NCI-H187 (cell line): ENCODE results near the gene CYYR1.

ENCODE experiments used
- DNase-seq, 2 experiments: peaks; one replicate each; lab custom pipeline; 2025; lab: John Stamatoyannopoulos, UW

CYYR1 gene

GRCh38 chr21:26572702-26573381 is at the start of gene CYYR1:
CYYR1 (minus strand) TSS chr21:26573286; CDS start chr21:26572940, 346 bp downstream.
- no peak for DNase-seq

DNA sequence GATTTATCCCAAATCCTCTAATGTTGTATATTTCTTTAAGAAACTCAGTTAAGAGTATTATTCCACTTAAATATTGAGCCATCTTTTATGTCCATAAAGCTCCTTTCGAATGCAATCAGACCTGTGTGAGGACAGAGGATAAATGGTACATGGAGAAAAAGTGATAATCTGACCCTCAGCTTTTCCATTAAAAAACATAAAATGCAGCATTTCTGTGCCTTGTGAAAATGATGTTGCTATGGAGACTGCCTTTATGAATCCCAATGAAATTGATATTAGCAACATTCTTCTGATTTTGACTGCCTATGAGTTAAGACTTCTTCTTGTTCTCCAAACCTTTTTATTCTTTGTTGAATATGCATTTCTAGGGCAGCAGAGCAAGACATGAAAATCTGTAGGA is 44.1 kb upstream of the CYYR1 start:
- DNase-seq, result no peak

DNA sequence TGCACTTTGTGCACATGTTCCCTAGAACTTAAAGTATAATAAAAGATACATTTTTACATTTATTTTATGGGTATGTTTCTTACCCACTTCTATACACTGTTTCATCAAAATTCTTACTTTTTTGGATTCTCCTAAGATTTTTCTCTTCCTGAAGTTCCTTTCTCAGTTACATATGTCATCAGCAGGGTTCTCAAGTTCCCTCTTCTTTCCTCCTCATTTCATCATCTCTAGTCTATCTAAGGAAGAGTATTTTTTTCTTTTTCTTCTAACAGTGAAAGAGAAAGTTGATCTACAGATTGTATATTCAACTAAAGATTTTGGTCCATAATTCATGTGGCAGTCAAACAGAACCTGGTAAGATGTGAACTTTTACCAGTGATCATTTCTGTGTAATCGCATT is 41.2 kb upstream of the CYYR1 start:
- no peak for DNase-seq

- no peak for DNase-seq
Measured at GRCh38 chr21:26599261-26599660, 26.2 kb upstream of the CYYR1 start.

GRCh38 chr21:26597981-26598380 is 24.9 kb upstream of the CYYR1 start:
- DNase-seq, result no peak

DNA sequence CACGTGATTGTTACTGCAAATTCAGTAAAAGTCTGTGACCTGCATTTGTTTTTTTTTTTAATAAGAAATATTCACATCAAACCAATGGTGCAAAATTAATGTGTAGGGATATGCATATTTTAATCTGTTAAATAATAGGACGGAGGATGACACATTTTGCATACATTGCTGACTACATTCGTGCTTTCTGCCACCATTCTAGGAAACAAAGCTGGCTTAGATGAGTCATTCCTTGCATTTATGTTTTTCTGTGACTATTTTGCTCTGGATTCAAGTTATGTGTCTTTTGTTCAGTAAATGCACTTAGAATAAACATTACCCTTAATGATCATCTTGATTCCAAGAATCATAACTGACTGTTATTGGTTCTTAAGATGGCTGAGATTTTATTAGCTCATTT is 23.9 kb upstream of the CYYR1 start:
- DNase-seq, result no peak

- DNase-seq, result no peak
Measured at GRCh38 chr21:26595971-26596370, 22.9 kb upstream of the CYYR1 start.

- no peak for DNase-seq
Measured at GRCh38 chr21:26593800-26594199, 20.7 kb upstream of the CYYR1 start.

DNA sequence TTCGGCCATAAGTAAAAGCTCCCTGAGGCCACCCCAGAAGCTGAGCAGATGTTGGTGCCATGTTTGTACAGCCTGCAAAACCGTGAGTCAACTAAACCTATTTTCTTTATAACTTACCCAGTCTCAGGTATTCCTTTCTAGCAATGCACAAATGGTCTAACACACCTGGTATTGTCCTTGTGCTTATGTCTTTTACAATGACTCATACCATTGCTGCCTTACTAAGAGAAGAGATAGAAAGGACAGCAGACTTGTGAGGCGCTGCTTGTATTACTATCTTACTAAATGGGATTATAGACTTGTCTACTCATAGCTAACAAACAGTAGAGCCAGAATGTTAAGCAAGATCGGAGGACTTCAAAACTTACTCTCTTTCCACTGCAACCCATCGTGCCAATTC is 18.5 kb upstream of the CYYR1 start:
- no peak for DNase-seq

- DNase-seq, result no peak
Measured at GRCh38 chr21:26588446-26588845, 15.4 kb upstream of the CYYR1 start.

GRCh38 chr21:26587736-26588201 is 14.7 kb upstream of the CYYR1 start:
- DNase-seq, result no peak

DNA sequence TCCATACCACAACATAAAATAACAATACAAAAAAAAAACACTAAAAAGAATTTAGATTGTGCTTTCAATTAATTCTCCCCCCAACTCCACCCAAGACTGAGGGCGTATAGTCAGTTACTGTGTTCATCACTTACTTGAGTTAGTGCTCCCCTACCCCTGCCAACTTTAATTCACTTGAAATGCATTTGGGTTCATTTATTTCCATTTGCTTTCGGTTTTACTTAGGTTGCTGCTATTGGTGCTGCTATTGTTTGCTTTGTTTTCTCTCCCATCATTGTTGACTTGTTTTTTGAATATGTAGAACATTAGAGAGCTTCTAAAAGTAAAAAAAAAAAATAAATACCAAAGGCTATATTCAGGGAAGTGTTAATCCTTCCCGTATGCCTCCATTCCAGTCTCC is 10.7 kb upstream of the CYYR1 start:
- DNase-seq, result no peak

DNA sequence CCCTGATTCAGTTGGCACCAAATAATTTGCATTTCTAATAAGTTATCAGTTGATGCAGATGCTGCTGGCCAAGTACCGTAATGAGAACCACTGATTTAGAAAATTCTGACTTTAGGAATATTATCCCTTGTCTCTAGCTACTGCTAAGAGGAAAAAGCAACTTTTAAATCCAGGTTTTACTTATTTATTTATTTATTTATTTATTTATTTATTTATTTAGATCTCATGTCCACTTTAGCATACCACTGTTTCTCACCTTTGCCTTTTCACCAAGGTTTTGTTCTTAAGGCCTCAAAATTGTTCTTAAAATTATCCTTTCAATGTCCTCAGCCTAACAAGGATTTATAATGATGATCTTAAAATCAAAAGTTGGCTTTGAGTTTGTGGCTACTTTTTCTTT is 8.7 kb upstream of the CYYR1 start:
- no peak for DNase-seq

GRCh38 chr21:26572076-26572701 is 897 bp downstream of the CYYR1 start:
- no peak for DNase-seq

- no peak for DNase-seq
Measured at GRCh38 chr21:26570203-26570602, 2.9 kb downstream of the CYYR1 start.

DNA sequence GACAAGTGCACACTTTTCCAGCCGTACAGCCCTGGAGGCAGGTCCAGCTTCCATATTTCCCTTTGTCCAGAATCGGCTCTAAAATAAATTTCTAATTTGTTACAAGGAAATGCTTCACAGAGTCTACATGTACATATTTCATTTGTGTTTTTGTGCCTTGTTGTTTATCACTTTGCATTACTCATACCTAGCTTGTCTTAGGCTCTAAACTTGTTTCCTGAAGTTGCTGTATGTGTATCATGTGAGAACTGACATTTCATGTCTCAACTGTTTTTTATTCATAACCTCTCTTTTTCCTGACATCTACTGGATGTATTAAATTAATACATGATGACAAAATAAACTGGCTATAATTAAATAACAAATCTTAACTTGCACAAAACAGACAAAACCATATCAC is 7.5 kb downstream of the CYYR1 start:
- DNase-seq, result no peak

DNA sequence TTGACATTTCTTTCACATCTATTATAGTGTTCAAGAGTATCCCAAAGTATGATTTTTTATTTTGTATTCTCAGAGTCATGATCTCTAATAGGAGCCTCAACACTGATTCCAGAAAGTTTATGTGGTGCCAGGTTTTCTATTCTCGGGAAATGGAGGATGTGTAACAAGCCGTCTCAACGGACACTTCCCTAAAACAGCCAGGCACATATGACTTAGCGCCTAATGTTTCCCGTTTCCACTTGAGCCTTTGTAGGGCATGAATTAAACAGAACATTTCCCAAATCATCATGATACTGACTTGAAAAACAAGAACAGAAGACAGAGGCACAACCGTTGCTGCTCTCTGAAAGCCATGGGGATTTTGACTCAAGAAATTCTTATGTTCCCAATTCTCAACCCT is 8.0 kb downstream of the CYYR1 start:
- no peak for DNase-seq

GRCh38 chr21:26563856-26564503 is 9.1 kb downstream of the CYYR1 start:
- no peak for DNase-seq

- no peak for DNase-seq
Measured at GRCh38 chr21:26560612-26561011, 12.5 kb downstream of the CYYR1 start.

- no peak for DNase-seq
Measured at GRCh38 chr21:26559099-26559498, 14.0 kb downstream of the CYYR1 start.

DNA sequence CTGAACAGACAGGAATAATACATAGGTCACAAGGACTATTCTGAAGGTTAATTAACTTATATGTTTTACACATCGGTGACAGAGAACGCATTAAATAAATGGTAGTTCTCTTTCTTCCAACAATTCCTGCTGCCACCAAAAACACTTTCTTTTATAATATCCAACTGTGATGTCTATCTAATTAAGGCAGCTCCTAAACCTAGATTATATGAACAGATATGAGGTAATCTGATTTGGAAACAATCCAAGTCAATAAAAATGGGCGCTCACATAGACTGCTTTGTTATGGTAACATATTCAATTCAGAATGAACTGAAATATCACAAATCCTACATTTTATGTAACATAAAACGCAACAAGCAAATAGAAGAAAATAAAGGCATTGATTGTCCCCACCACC is 16.0 kb downstream of the CYYR1 start:
- no peak for DNase-seq

- no peak for DNase-seq
Measured at GRCh38 chr21:26555540-26556146, 17.4 kb downstream of the CYYR1 start.

GRCh38 chr21:26554365-26554764 is 18.7 kb downstream of the CYYR1 start:
- no peak for DNase-seq
